Measurements from ENCODE around the gene KDM4B.

DNA sequence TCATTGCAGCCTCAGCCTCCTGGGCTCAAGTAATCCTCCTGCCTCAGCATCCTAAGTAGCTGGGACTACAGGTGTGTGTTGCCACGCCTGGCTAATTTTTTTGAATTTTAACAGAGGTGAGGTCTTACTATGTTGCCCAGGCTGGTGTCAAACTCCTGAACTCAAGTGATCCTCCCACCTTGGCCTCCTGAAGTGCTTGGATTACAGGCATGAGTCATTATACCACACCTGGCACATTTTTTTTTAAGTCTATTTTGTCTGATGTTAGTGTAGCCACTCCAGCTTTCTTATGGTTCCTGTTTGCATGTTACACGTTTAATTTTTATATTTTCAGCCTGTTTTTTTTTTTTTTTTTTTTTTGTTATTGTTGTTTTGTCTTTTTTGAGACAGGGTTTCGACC lies 24.8 kb downstream of the KDM4B start:
- no peak for TF ChIP-seq TAF1 (IDR thresholded peaks at IDR 0.05; ENCODE audit: low read depth, low read length)
- TF ChIP-seq GTF2F1 (IDR thresholded peaks at IDR 0.05; ENCODE audit: borderline replicate concordance, low read depth, low read length) = no peak
- TF ChIP-seq, protein P1, sequence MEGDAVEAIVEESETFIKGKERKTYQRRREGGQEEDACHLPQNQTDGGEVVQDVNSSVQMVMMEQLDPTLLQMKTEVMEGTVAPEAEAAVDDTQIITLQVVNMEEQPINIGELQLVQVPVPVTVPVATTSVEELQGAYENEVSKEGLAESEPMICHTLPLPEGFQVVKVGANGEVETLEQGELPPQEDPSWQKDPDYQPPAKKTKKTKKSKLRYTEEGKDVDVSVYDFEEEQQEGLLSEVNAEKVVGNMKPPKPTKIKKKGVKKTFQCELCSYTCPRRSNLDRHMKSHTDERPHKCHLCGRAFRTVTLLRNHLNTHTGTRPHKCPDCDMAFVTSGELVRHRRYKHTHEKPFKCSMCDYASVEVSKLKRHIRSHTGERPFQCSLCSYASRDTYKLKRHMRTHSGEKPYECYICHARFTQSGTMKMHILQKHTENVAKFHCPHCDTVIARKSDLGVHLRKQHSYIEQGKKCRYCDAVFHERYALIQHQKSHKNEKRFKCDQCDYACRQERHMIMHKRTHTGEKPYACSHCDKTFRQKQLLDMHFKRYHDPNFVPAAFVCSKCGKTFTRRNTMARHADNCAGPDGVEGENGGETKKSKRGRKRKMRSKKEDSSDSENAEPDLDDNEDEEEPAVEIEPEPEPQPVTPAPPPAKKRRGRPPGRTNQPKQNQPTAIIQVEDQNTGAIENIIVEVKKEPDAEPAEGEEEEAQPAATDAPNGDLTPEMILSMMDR (IDR thresholded peaks at IDR 0.05; ENCODE audit: control extremely low read depth in 1 of 3, insufficient read depth in 1 of 3, low read depth in 1 of 3, low read length in 3 of 3) = no peak
- no peak for TF ChIP-seq CEBPB (IDR thresholded peaks at IDR 0.05; ENCODE audit: low read depth, low read length)
- TF ChIP-seq EZH2 (IDR thresholded peaks at IDR 0.05; ENCODE audit: low read depth, low read length, severe bottlenecking) = no peak
- TF ChIP-seq ATF2 (IDR thresholded peaks at IDR 0.05; ENCODE audit: low read length) = no peak
- no peak for TF ChIP-seq USF2 (IDR thresholded peaks at IDR 0.05; ENCODE audit: low read length)
- no peak for TF ChIP-seq RFX5 (IDR thresholded peaks at IDR 0.05; ENCODE audit: borderline replicate concordance, low read depth, low read length)
- no peak for TF ChIP-seq POLR2A (IDR thresholded peaks at IDR 0.05; ENCODE audit: control extremely low read depth in 1 of 2, low read depth in 2 of 2, low read length in 2 of 2)
- TF ChIP-seq, protein P2, sequence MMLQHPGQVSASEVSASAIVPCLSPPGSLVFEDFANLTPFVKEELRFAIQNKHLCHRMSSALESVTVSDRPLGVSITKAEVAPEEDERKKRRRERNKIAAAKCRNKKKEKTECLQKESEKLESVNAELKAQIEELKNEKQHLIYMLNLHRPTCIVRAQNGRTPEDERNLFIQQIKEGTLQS (IDR thresholded peaks at IDR 0.05; ENCODE audit: insufficient read depth, low read depth, low read length) = no peak
- no peak for TF ChIP-seq EP300 (IDR thresholded peaks at IDR 0.05; ENCODE audit: borderline replicate concordance in 1 of 2, low read depth in 2 of 2, low read length in 2 of 2)
- TF ChIP-seq CHD1 (IDR thresholded peaks at IDR 0.05; ENCODE audit: low read depth, low read length) = no peak
- no peak for TF ChIP-seq SP2 (IDR thresholded peaks at IDR 0.05; ENCODE audit: low read length)
